GM23338 (cell line): ENCODE data around the gene RPP40. TPM values are rescaled to one million over a fixed set of nuclear protein-coding genes. Genes with fewer than 3 reads are reported as not detected.

Experiments used
- ATAC-seq: fragments of 200-7000 bp; cut with Tn5 transposase; 3 replicates; pipeline ENCODE4 v1.9.1; 2020
- DNase-seq: peaks from one replicate; pipeline ENCODE4 v3.0.0-alpha.2; 2015; ENCODE audit warnings: low spot score
- H2AFZ ChIP-seq: fragments of 200-600 bp; sonication (generic); 2 replicates; pipeline ENCODE4 v1.8.0; 2016; ENCODE audit warnings: antibody characterized with exemption, mild to moderate bottlenecking, moderate library complexity
- H3F3A ChIP-seq: fragments of 200-600 bp; sonication (generic); replicated peaks from 2 replicates; pipeline ENCODE4 v1.8.0; 2017; ENCODE audit warnings: antibody characterized with exemption, mixed run types, low read depth
- H3K27ac ChIP-seq: fragments of 200-600 bp; sonication (generic); 2 replicates; pipeline ENCODE4 v1.6.1; 2016; ENCODE audit warnings: low read depth
- H3K27me3 ChIP-seq: fragments of 200-600 bp; sonication (generic); 2 replicates; pipeline ENCODE4 v1.8.0; 2016; ENCODE audit warnings: mild to moderate bottlenecking, mixed run types, moderate library complexity; ENCODE audit not compliant: insufficient read depth
- H3K36me3 ChIP-seq: fragments of 200-600 bp; sonication (generic); 2 replicates; pipeline ENCODE4 v1.8.0; 2016; ENCODE audit warnings: mild to moderate bottlenecking; ENCODE audit not compliant: insufficient read depth
- H3K4me1 ChIP-seq: fragments of 200-600 bp; sonication (generic); 2 replicates; pipeline ENCODE4 v1.8.0; 2016; ENCODE audit warnings: mild to moderate bottlenecking, moderate library complexity; ENCODE audit not compliant: insufficient read depth
- H3K4me2 ChIP-seq: fragments of 200-600 bp; sonication (generic); 2 replicates; pipeline ENCODE4 v1.7.1; 2017; ENCODE audit warnings: mixed run types
- H3K4me3 ChIP-seq: fragments of 200-600 bp; sonication (generic); 2 replicates; pipeline ENCODE4 v1.6.1; 2016; ENCODE audit warnings: mixed run types
- H3K79me2 ChIP-seq: fragments of 200-600 bp; sonication (generic); replicated peaks from 2 replicates; pipeline ENCODE4 v1.8.0; 2017; ENCODE audit warnings: mild to moderate bottlenecking; ENCODE audit not compliant: insufficient read depth
- H3K9me2 ChIP-seq: fragments of 200-600 bp; sonication (generic); 2 replicates; pipeline ENCODE4 v1.8.0; 2017; ENCODE audit not compliant: insufficient read depth
- H4K20me1 ChIP-seq: fragments of 200-600 bp; sonication (generic); replicated peaks from 2 replicates; pipeline ENCODE4 v1.8.0; 2017; ENCODE audit warnings: mild to moderate bottlenecking; ENCODE audit not compliant: insufficient read depth
- H3K27ac Mint-ChIP-seq: 2 replicates; pipeline ENCODE4 v1.8.0; 2020; ENCODE audit warnings: inconsistent platforms, mild to moderate bottlenecking, moderate library complexity, mixed read lengths
- H3K27me3 Mint-ChIP-seq: 3 replicates; pipeline ENCODE4 v1.8.0; 2022; ENCODE audit warnings: low read depth, mild to moderate bottlenecking, moderate library complexity, mixed read lengths, inconsistent platforms; ENCODE audit not compliant: insufficient read depth, poor library complexity
- H3K36me3 Mint-ChIP-seq: 3 replicates; pipeline ENCODE4 v1.8.0; 2021; ENCODE audit warnings: low read depth, mild to moderate bottlenecking, inconsistent platforms, moderate library complexity, mixed read lengths
- H3K4me1 Mint-ChIP-seq: 3 replicates; pipeline ENCODE4 v1.8.0; 2020; ENCODE audit warnings: mild to moderate bottlenecking, inconsistent platforms, mixed read lengths
- H3K4me3 Mint-ChIP-seq: 3 replicates; pipeline ENCODE4 v1.8.0; 2021; ENCODE audit warnings: moderate library complexity, mild to moderate bottlenecking, inconsistent platforms, mixed read lengths
- H3K9me3 Mint-ChIP-seq: 3 replicates; pipeline ENCODE4 v1.8.0; 2020; ENCODE audit warnings: moderate library complexity, mild to moderate bottlenecking, inconsistent platforms, mixed read lengths
- CREB1 ChIP-seq: fragments of 250-450 bp; sonication (Bioruptor Pico); IDR thresholded peaks from 2 replicates; pipeline ENCODE4 v1.5.0; 2020; ENCODE audit warnings: low read depth, mild to moderate bottlenecking, moderate library complexity
- EZH2phosphoT487 ChIP-seq: fragments of 200-600 bp; sonication (generic); IDR thresholded peaks from one replicate; pipeline ENCODE4 v1.8.1; 2018; ENCODE audit warnings: antibody characterized with exemption; ENCODE audit not compliant: unreplicated experiment
- JUNB ChIP-seq: IDR thresholded peaks from one replicate; pipeline ENCODE4 v1.6.1; 2016; ENCODE audit warnings: antibody characterized with exemption; ENCODE audit not compliant: unreplicated experiment
- NANOG ChIP-seq: IDR thresholded peaks from 2 replicates; pipeline ENCODE4 v1.6.1; 2016; ENCODE audit warnings: antibody characterized with exemption, borderline replicate concordance
- POLR2AphosphoS5 ChIP-seq: IDR thresholded peaks from 2 replicates; pipeline ENCODE4 v1.6.1; 2016; ENCODE audit warnings: antibody characterized with exemption, low read depth
- STAT1 ChIP-seq: IDR thresholded peaks from one replicate; pipeline ENCODE4 v1.6.1; 2016; ENCODE audit warnings: antibody characterized with exemption; ENCODE audit not compliant: unreplicated experiment
- ZNF114 ChIP-seq: fragments of 250-450 bp; sonication (Bioruptor Pico); IDR thresholded peaks from 2 replicates; pipeline ENCODE4 v1.5.0; 2020; ENCODE audit warnings: mild to moderate bottlenecking, moderate library complexity
- ZNF331 ChIP-seq: fragments of 250-450 bp; sonication (Bioruptor Pico); IDR thresholded peaks from 2 replicates; pipeline ENCODE4 v1.5.0; 2020; ENCODE audit warnings: low read depth, mild to moderate bottlenecking, moderate library complexity
- long read RNA-seq: library from polyadenylated mRNA; unstranded; transcript quantifications from one replicate; pipeline ENCODE4 v2.0.0, GENCODE V29; 2020; ENCODE audit not compliant: unreplicated experiment
- polyA plus RNA-seq: library from polyadenylated mRNA; unstranded; fragments of >200 nt; fragmentation: Nextera tagmentation; extraction: Ambion mirVana; gene quantifications from 2 replicates; pipeline ENCODE4 v1.2.1, GENCODE V29; 2016
- total RNA-seq: library from RNA; depleted of rRNA; stranded (reverse); fragments of >200 nt; shearing (Covaris generic); gene quantifications from 2 replicates; pipeline ENCODE4 v1.2.3, GENCODE V29; 2014; rRNA removed
- TF ChIP-seq, protein P1 (sequence below), 2 experiments: fragments of 200-600 bp in 1 of 2; sonication (generic) in 1 of 2; conservative IDR thresholded peaks; 2 replicates each; pipeline versions ENCODE4 v1.5.1 to v1.6.1; 2016 to 2017; ENCODE audit warnings: antibody characterized with exemption in 2 of 2, low read depth in 2 of 2, mild to moderate bottlenecking in 2 of 2, moderate library complexity in 1 of 2
- TF ChIP-seq, protein P2 (sequence below): IDR thresholded peaks from 2 replicates; pipeline ENCODE4 v1.6.1; 2016; ENCODE audit warnings: antibody characterized with exemption
- TF ChIP-seq, protein P3 (sequence below): IDR thresholded peaks from one replicate; pipeline ENCODE4 v1.6.1; 2018; ENCODE audit warnings: antibody characterized with exemption; ENCODE audit not compliant: unreplicated experiment

Gene RPP40, protein sequence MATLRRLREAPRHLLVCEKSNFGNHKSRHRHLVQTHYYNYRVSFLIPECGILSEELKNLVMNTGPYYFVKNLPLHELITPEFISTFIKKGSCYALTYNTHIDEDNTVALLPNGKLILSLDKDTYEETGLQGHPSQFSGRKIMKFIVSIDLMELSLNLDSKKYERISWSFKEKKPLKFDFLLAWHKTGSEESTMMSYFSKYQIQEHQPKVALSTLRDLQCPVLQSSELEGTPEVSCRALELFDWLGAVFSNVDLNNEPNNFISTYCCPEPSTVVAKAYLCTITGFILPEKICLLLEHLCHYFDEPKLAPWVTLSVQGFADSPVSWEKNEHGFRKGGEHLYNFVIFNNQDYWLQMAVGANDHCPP
- total RNA-seq (40.4 and 49.6 TPM in 2 replicates), polyA plus RNA-seq (31.2 and 39.3 TPM in 2 replicates)
- long read RNA-seq, transcript RPP40-202 (8 exons, 1,483 nt) = major isoform, 24 of 31 reads
- long read RNA-seq, partial matches to known transcripts = 2 of 31 reads
- long read RNA-seq, other reads (novel, unspliced or antisense) = 0 of 31 reads

DNA sequence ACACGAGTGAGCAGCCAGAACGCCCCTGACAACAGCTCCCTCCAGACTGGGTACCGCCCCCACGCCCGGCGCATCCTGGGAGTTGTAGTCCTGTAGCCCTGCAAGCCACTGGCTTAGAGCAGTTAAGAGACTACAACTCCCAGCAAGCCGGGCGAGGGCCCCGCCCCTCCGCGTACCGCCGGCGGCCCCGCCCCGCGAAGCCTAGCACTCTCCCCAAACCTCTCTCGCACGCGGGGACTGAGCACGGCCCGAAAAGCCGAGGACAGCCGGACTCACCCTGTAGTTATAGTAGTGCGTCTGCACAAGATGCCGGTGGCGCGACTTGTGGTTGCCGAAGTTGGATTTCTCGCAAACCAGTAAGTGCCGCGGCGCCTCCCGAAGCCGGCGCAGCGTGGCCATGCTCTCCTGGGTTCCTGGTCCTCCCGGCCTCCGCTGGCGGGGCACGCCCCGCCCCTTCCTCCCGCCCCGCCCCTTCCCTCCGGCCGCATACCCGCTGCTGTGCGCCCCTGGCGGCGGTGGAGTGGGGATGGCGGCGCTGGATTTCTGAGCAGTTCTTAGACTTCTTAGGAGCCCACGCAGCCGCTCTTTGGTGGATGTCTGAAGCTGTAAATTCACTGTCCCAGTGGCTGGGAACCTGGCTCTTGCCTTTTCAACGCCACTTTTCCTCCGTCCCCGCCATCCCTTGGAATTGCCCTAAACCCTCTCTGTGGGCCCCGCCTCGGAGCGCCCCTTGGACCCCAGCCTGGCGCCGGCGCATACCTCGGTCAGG, at the start of gene RPP40:
Gene RPP40, minus strand, starts transcription at position 434 of the 769 bp plus-strand sequence. Its CDS starts 35 bp downstream, at position 399.
- no peaks in the 10 kb centered on the region for H3K79me2 ChIP-seq
- ATAC-seq (peak; percentile 97), DNase-seq (peak; percentile 98)
- no peaks in the 10 kb centered on the region for H3K36me3 ChIP-seq
- H3K27me3 Mint-ChIP-seq = peaks cover 2% of the 10 kb centered on the region
- H4K20me1 ChIP-seq = no peaks in the 10 kb centered on the region
- peaks cover 10% of the 10 kb centered on the region; the same call in 2 of the 3 replicates for H3K36me3 Mint-ChIP-seq
- H3K9me2 ChIP-seq = no peaks in the 10 kb centered on the region
- H3F3A ChIP-seq = peaks cover 12% of the 10 kb centered on the region; the same call in 1 of the 2 replicates
- H3K4me1 Mint-ChIP-seq = peaks cover 6% of the 10 kb centered on the region
- H3K4me3 Mint-ChIP-seq = peak within 1 kb of the TSS; percentile 97
- TF ChIP-seq EZH2phosphoT487 (no peak), NANOG (no peak), ZNF331 (no peak), STAT1 (no peak), JUNB (no peak), CREB1 (CRISPR knock-in tag) (peak; percentile 74), ZNF114 (CRISPR knock-in tag) (no peak), POLR2AphosphoS5 (peak; percentile 75)
- TF ChIP-seq, protein P1, sequence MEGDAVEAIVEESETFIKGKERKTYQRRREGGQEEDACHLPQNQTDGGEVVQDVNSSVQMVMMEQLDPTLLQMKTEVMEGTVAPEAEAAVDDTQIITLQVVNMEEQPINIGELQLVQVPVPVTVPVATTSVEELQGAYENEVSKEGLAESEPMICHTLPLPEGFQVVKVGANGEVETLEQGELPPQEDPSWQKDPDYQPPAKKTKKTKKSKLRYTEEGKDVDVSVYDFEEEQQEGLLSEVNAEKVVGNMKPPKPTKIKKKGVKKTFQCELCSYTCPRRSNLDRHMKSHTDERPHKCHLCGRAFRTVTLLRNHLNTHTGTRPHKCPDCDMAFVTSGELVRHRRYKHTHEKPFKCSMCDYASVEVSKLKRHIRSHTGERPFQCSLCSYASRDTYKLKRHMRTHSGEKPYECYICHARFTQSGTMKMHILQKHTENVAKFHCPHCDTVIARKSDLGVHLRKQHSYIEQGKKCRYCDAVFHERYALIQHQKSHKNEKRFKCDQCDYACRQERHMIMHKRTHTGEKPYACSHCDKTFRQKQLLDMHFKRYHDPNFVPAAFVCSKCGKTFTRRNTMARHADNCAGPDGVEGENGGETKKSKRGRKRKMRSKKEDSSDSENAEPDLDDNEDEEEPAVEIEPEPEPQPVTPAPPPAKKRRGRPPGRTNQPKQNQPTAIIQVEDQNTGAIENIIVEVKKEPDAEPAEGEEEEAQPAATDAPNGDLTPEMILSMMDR (conservative IDR thresholded peaks at IDR 0.05; ENCODE audit: low read depth in 2 of 2) = peak; percentile 68 to 71
- TF ChIP-seq, protein P2, sequence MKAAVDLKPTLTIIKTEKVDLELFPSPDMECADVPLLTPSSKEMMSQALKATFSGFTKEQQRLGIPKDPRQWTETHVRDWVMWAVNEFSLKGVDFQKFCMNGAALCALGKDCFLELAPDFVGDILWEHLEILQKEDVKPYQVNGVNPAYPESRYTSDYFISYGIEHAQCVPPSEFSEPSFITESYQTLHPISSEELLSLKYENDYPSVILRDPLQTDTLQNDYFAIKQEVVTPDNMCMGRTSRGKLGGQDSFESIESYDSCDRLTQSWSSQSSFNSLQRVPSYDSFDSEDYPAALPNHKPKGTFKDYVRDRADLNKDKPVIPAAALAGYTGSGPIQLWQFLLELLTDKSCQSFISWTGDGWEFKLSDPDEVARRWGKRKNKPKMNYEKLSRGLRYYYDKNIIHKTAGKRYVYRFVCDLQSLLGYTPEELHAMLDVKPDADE = peak; percentile 70
- peak within 1 kb of the TSS; percentile 100 for H2AFZ ChIP-seq
- peak within 1 kb of the TSS; percentile 96 for H3K27ac Mint-ChIP-seq
- H3K4me2 ChIP-seq = peak within 1 kb of the TSS; percentile 94
- peak within 1 kb of the TSS; percentile 89 for H3K27ac ChIP-seq
- H3K9me3 Mint-ChIP-seq = no peaks in the 10 kb centered on the region
- peaks cover 7% of the 10 kb centered on the region for H3K4me1 ChIP-seq
- no peaks in the 10 kb centered on the region for H3K27me3 ChIP-seq
- H3K4me3 ChIP-seq = peak within 1 kb of the TSS; percentile 93

DNA sequence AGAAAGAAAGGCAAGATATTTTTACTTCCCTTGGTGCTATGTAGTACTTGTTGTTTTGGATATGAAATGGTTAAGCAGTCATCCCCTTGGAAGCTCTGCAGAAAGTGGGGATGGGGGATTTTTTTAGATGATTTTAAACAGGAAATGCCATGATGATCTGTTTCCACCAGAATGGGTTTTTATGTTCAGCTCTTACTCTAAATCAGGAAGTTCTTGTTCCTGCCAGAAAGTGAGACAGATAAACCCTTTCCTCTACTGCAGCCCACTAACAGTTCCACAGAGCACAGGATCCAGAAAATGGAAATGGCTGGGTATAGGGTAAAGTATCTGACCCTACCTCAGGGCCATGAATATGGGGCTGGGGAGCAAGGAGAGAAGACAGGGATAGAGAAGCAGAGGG, 49.2 kb upstream of the RPP40 start:
- no peak overlapping the region for H3K27ac ChIP-seq
- Mint-ChIP-seq H3K27me3 (peaks cover 6% of the 10 kb centered on the region), H3K4me3 (no peak overlapping the region), H3K4me1 (peaks cover 7% of the 10 kb centered on the region), H3K9me3 (peaks cover 22% of the 10 kb centered on the region), H3K36me3 (peaks cover 10% of the 10 kb centered on the region; the same call in 2 of the 3 replicates), H3K27ac (no peak overlapping the region)
- H4K20me1 ChIP-seq = no peaks in the 10 kb centered on the region
- no peaks in the 10 kb centered on the region for H3K27me3 ChIP-seq
- H3K4me3 ChIP-seq = no peak overlapping the region
- no peaks in the 10 kb centered on the region for H3K36me3 ChIP-seq
- no peak overlapping the region for H2AFZ ChIP-seq
- peaks cover 6% of the 10 kb centered on the region; the same call in 1 of the 2 replicates for H3K4me1 ChIP-seq
- ATAC-seq (no peak), DNase-seq (no peak)
- no peak overlapping the region for H3K4me2 ChIP-seq
- H3F3A ChIP-seq = no peaks in the 10 kb centered on the region
- H3K79me2 ChIP-seq = no peaks in the 10 kb centered on the region
- H3K9me2 ChIP-seq = peaks cover 5% of the 10 kb centered on the region; the same call in 1 of the 2 replicates
- TF ChIP-seq, protein P3, sequence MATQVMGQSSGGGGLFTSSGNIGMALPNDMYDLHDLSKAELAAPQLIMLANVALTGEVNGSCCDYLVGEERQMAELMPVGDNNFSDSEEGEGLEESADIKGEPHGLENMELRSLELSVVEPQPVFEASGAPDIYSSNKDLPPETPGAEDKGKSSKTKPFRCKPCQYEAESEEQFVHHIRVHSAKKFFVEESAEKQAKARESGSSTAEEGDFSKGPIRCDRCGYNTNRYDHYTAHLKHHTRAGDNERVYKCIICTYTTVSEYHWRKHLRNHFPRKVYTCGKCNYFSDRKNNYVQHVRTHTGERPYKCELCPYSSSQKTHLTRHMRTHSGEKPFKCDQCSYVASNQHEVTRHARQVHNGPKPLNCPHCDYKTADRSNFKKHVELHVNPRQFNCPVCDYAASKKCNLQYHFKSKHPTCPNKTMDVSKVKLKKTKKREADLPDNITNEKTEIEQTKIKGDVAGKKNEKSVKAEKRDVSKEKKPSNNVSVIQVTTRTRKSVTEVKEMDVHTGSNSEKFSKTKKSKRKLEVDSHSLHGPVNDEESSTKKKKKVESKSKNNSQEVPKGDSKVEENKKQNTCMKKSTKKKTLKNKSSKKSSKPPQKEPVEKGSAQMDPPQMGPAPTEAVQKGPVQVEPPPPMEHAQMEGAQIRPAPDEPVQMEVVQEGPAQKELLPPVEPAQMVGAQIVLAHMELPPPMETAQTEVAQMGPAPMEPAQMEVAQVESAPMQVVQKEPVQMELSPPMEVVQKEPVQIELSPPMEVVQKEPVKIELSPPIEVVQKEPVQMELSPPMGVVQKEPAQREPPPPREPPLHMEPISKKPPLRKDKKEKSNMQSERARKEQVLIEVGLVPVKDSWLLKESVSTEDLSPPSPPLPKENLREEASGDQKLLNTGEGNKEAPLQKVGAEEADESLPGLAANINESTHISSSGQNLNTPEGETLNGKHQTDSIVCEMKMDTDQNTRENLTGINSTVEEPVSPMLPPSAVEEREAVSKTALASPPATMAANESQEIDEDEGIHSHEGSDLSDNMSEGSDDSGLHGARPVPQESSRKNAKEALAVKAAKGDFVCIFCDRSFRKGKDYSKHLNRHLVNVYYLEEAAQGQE = no peak
- no peak for TF ChIP-seq EZH2phosphoT487
- TF ChIP-seq POLR2AphosphoS5 = no peak
